Testis (tissue), 3 donors: ENCODE measurements around the gene CHIT1. TPM values are rescaled to one million over a fixed set of nuclear protein-coding genes. Genes with fewer than 3 reads are reported as not detected.

ENCODE experiments used
- DNase-seq: peaks from one replicate; pipeline ENCODE4 v3.0.0-alpha.2; 2019
- H3K27ac ChIP-seq, 2 donors: fragments of 200-600 bp; sonication (generic); one replicate each; pipeline ENCODE4 v1.5.1; 2019
- H3K27me3 ChIP-seq: fragments of 200-600 bp; sonication (generic); one replicate; pipeline ENCODE4 v1.5.1; 2019
- H3K36me3 ChIP-seq: fragments of 200-600 bp; sonication (generic); one replicate; pipeline ENCODE4 v1.5.1; 2017; ENCODE audit warnings: low read depth; ENCODE audit errors: missing control alignments
- H3K4me1 ChIP-seq: fragments of 200-600 bp; sonication (generic); one replicate; pipeline ENCODE4 v1.5.1; 2019
- H3K4me3 ChIP-seq, 2 donors: fragments of 200-600 bp; sonication (generic); one replicate each; pipeline ENCODE4 v1.5.1; 2017 to 2019
- H3K9me3 ChIP-seq: fragments of 200-600 bp; sonication (generic); one replicate; pipeline ENCODE4 v1.5.1; 2017
- CTCF ChIP-seq, 3 experiments: fragments of 450-650 bp in 2 of 3; fragments of 200-600 bp in 1 of 3; sonication (generic) in 1 of 3; IDR thresholded peaks; one replicate each; pipeline ENCODE4 v1.5.1; 2016 to 2019; ENCODE audit warnings: antibody characterized with exemption in 3 of 3, mild to moderate bottlenecking in 2 of 3, moderate library complexity in 1 of 3
- POLR2A ChIP-seq: fragments of 450-650 bp; IDR thresholded peaks from one replicate; pipeline ENCODE4 v1.6.1; 2017; ENCODE audit warnings: antibody characterized with exemption, mild to moderate bottlenecking, moderate library complexity
- WGBS, 2 donors: methylation state at CpG; one replicate each; pipeline ENCODE4 v1.1.5; 2018; 5-methylcytosine and 5-hydroxymethylcytosine counted together
- intact Hi-C: fragments of 100-400 bp; cut with DNase I; formaldehyde crosslinking; loops from one replicate; pipeline ENCODE4 v1.15.1; 2023; ENCODE audit warnings: low total_unique reads
- polyA plus RNA-seq: library from polyadenylated mRNA; stranded (reverse); fragments of 350-450 nt; fragmentation: Illumina TruSeq; extraction: RNeasy Lipid Tissue Mini Kit (QIAGEN cat#74804); gene quantifications from one replicate; pipeline ENCODE4 v1.2.3, GENCODE V29; 2014; ENCODE audit warnings: low read depth, low replicate concordance; ENCODE audit not compliant: insufficient read depth
- total RNA-seq, 2 donors: library from RNA; depleted of rRNA; stranded (reverse); fragments of >200 nt; gene quantifications; one replicate each; pipeline ENCODE4 v1.2.3, GENCODE V29; 2016

CHIT1 gene
- total and polyA plus RNA-seq, 3 donors from 2014 or later = 0.08 to 9.9 (median 0.62) TPM

GRCh38 chr1:203210988-203211387, 18.5 kb downstream of the CHIT1 start:
- Histone ChIP-seq H3K27ac (no peak overlapping the region), H3K4me3 (no peak overlapping the region), H3K27me3 (no peaks in the 10 kb centered on the region), H3K4me1 (no peaks in the 10 kb centered on the region), H3K9me3 (no peaks in the 10 kb centered on the region), H3K36me3 (no peaks in the 10 kb centered on the region)
- TF ChIP-seq CTCF (IDR thresholded peaks at IDR 0.05) (no peak), POLR2A (no peak)
- intact Hi-C loops = no loop called here
- no peak for DNase-seq

GRCh38 chr1:203210350-203210749, 19.1 kb downstream of the CHIT1 start:
- Histone ChIP-seq H3K4me3 (no peak overlapping the region), H3K9me3 (no peaks in the 10 kb centered on the region), H3K27ac (no peak overlapping the region), H3K36me3 (no peaks in the 10 kb centered on the region), H3K4me1 (no peaks in the 10 kb centered on the region), H3K27me3 (no peaks in the 10 kb centered on the region)
- no peak for TF ChIP-seq CTCF (IDR thresholded peaks at IDR 0.05)
- no peak for TF ChIP-seq POLR2A
- intact Hi-C loops = no loop called here
- no peak for DNase-seq

DNA sequence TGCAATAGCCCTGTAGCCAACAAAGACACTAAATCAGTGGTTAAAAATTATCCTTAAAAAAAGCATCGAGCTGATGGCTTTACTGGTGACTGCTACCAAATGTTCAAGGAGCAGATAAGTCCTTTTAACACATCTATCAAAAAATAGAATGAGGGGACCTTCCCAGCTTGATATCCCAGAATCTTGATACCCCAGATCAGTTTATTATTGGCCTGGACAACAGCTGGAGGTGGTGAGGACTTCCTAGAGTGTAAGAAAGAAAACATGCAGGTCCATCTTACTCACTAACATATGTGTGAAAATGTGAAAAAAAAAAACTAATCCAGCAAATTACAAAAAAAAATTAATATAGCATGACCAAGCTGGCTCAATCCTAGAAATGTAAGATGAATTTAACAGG, 21.3 kb downstream of the CHIT1 start:
- Histone ChIP-seq H3K9me3 (no peaks in the 10 kb centered on the region), H3K4me3 (no peak overlapping the region), H3K4me1 (no peaks in the 10 kb centered on the region), H3K27ac (no peak overlapping the region), H3K36me3 (no peaks in the 10 kb centered on the region), H3K27me3 (no peaks in the 10 kb centered on the region)
- DNase-seq = no peak
- TF ChIP-seq POLR2A (no peak), CTCF (IDR thresholded peaks at IDR 0.05) (no peak)
- 79 to 93% methylated on average over 1 of the region's 1 CpG for WGBS, 2 donors
- intact Hi-C loops = no loop called here

GRCh38 chr1:203207751-203208150, 21.7 kb downstream of the CHIT1 start:
- Histone ChIP-seq H3K9me3 (no peaks in the 10 kb centered on the region), H3K27ac (no peak overlapping the region), H3K4me1 (no peaks in the 10 kb centered on the region), H3K36me3 (no peaks in the 10 kb centered on the region), H3K4me3 (no peak overlapping the region), H3K27me3 (no peaks in the 10 kb centered on the region)
- TF ChIP-seq CTCF (IDR thresholded peaks at IDR 0.05) (no peak), POLR2A (no peak)
- WGBS, 2 donors = 81 to 92% methylated on average over 2 of the region's 2 CpGs
- intact Hi-C loops = no loop called here
- DNase-seq = no peak

GRCh38 chr1:203206129-203206687, 23.3 kb downstream of the CHIT1 start:
- Histone ChIP-seq H3K4me3 (no peak overlapping the region), H3K27me3 (no peaks in the 10 kb centered on the region), H3K9me3 (no peaks in the 10 kb centered on the region), H3K36me3 (no peaks in the 10 kb centered on the region), H3K4me1 (no peaks in the 10 kb centered on the region), H3K27ac (no peak overlapping the region)
- no peak for DNase-seq
- 68 to 78% methylated on average over 5 of the region's 5 CpGs for WGBS, 2 donors
- TF ChIP-seq POLR2A = no peak
- intact Hi-C loops = no loop called here
